Tibial artery (tissue), 4 donors: ENCODE results near the gene LRIG1.

Source experiments
- DNase-seq, 2 donors: peaks; one replicate each; pipeline ENCODE4 v3.0.0-alpha.2; 2019
- H3K27ac ChIP-seq, 2 donors: fragments of 200-600 bp; sonication (generic) in 1 of 2; 1 replicate in 1 of 2; 2 replicates in 1 of 2; pipeline ENCODE4 v1.5.1; 2018 to 2019; ENCODE audit warnings: mild to moderate bottlenecking in 1 of 2
- H3K27me3 ChIP-seq, 2 donors: fragments of 200-600 bp; sonication (generic) in 1 of 2; one replicate each; pipeline versions ENCODE4 v1.5.1 to v1.6.0; 2016 to 2019
- H3K36me3 ChIP-seq, 3 donors: fragments of 200-600 bp; sonication (generic) in 2 of 3; one replicate each; pipeline ENCODE4 v1.5.1; 2016 to 2019; ENCODE audit warnings: mild to moderate bottlenecking in 2 of 3
- H3K4me1 ChIP-seq, 4 donors: fragments of 200-600 bp; sonication (generic) in 2 of 4; 1 replicate in 3 of 4; 2 replicates in 1 of 4; pipeline ENCODE4 v1.5.1; 2016 to 2019
- H3K4me3 ChIP-seq, 2 donors: fragments of 200-600 bp; sonication (generic) in 1 of 2; 1 replicate in 1 of 2; 2 replicates in 1 of 2; pipeline ENCODE4 v1.5.1; 2018 to 2019; ENCODE audit warnings: mild to moderate bottlenecking in 2 of 2
- H3K9me3 ChIP-seq, 3 donors: fragments of 200-600 bp; sonication (generic) in 1 of 3; one replicate each; pipeline ENCODE4 v1.5.1; 2016 to 2019
- intact Hi-C: fragments of 100-400 bp; cut with DNase I; formaldehyde crosslinking; loops from one replicate; pipeline ENCODE4 v1.15.0; 2023; ENCODE audit warnings: low total_unique reads
- TF ChIP-seq, protein P1 (sequence below), 2 experiments: fragments of 200-600 bp in 1 of 2; fragments of 450-650 bp in 1 of 2; IDR thresholded peaks; one replicate each; pipeline ENCODE4 v1.5.1; 2017 to 2019; ENCODE audit warnings: antibody characterized with exemption in 2 of 2, mild to moderate bottlenecking in 1 of 2, moderate library complexity in 1 of 2

LRIG1 gene

GRCh38 chr3:66392512-66392911 lies 108.3 kb downstream of the LRIG1 start:
- Histone ChIP-seq H3K27ac (peak overlapping the region; percentile 73), H3K4me3 (no peak overlapping the region), H3K36me3 (peaks cover 8 to 53% (median 21%) of the 10 kb centered on the region in 3 donors), H3K4me1 (peaks cover 0 to 53% (median 41%) of the 10 kb centered on the region in 4 donors), H3K9me3 (no peaks in the 10 kb centered on the region), H3K27me3 (no peaks in the 10 kb centered on the region)
- intact Hi-C loops = no loop called here
- TF ChIP-seq, protein P1, sequence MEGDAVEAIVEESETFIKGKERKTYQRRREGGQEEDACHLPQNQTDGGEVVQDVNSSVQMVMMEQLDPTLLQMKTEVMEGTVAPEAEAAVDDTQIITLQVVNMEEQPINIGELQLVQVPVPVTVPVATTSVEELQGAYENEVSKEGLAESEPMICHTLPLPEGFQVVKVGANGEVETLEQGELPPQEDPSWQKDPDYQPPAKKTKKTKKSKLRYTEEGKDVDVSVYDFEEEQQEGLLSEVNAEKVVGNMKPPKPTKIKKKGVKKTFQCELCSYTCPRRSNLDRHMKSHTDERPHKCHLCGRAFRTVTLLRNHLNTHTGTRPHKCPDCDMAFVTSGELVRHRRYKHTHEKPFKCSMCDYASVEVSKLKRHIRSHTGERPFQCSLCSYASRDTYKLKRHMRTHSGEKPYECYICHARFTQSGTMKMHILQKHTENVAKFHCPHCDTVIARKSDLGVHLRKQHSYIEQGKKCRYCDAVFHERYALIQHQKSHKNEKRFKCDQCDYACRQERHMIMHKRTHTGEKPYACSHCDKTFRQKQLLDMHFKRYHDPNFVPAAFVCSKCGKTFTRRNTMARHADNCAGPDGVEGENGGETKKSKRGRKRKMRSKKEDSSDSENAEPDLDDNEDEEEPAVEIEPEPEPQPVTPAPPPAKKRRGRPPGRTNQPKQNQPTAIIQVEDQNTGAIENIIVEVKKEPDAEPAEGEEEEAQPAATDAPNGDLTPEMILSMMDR (IDR thresholded peaks at IDR 0.05) = no peak
- peak in 1 of 2 donors; percentile 9 for DNase-seq

GRCh38 chr3:66390013-66390412 lies 110.8 kb downstream of the LRIG1 start:
- TF ChIP-seq, protein P1 (IDR thresholded peaks at IDR 0.05) = no peak
- Histone ChIP-seq H3K27me3 (no peaks in the 10 kb centered on the region), H3K4me3 (no peak overlapping the region), H3K36me3 (peaks cover 15 to 53% (median 24%) of the 10 kb centered on the region in 3 donors), H3K4me1 (peaks cover 0 to 34% (median 29%) of the 10 kb centered on the region in 4 donors), H3K27ac (no peak overlapping the region), H3K9me3 (no peaks in the 10 kb centered on the region)
- DNase-seq = no peak
- intact Hi-C loops = no loop called here

DNA sequence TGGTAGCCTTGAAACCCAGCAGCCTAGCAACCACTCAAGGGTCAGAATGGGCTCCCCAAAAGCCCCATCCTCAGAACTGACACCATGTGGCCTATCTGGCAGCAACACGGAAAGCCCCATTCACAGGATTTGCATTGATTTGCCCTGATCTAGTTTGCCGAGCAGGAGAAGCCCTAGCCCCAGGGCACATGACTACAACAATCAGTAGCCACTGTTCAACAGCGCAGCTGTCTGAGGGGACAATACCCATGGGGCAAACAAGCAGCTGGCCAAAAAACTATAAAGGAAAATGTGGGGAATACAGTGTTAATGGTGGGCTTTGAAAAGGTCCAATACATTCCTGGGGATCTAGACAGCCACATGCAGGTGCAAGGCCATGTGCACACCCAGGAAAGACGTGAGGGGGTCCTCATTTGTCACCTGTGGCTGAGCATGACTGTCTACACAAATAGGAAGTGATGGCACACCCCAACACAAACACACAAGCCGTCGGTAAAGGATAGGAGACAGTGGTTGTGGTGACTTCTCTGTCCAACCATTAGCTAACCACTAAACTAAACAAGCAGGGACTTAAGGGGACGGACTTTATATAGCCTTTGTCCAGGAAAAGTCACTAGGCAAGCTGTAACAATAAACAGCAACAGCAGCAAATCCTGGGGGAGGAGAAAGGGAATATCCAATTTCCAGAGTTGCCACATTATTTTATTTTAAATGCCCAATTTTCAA lies 113.7 kb downstream of the LRIG1 start:
- Histone ChIP-seq H3K27me3 (no peaks in the 10 kb centered on the region), H3K4me3 (no peak overlapping the region), H3K4me1 (peaks cover 0 to 4% (median 3%) of the 10 kb centered on the region in 4 donors), H3K36me3 (peaks cover 44 to 58% (median 51%) of the 10 kb centered on the region in 3 donors), H3K9me3 (no peaks in the 10 kb centered on the region), H3K27ac (no peak overlapping the region)
- no peak for DNase-seq
- TF ChIP-seq, protein P1 (IDR thresholded peaks at IDR 0.05) = no peak
- intact Hi-C loops = no loop called here

DNA sequence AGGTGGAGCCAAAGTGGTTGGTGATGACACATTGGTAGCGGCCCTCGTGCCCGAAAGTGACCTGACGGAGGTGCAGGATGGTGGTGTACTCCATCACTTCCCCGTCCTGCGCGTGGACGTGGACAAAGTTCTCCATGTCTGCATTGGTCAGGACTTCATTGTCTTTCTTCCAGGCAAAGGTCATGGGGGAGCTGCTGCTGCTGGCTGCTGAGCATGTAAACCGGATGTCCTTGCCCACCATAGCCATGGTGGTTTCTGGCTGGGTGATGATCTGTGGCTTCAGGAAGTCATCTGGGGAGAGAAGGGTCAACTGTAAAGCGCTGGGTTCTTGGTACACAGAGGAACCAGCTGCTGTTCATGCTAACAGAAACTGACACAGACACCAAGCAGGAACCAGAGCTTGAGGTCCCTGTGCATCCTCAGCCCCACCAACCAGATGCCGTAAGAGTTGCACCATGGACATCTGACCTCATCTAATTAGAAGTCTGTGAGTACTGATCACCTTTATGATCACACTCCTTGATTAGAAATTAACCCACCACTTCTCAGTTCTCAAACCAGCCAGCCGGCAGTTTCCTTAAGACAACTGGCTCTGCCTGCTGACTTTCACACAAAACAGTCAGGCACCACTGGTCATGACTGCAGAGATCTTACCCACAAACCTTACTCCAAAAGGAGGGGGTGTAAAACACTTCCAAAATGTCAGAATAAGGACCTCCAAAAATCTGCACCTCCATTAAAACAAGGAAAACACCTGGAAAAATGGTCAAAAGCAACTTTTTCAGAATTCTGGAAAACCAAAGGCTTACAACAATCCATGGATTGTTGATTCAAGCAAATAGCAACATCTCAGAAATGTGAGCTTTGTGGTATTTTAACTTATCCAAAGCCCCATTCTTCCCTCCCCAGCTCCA lies 114.6 kb downstream of the LRIG1 start:
- TF ChIP-seq, protein P1 (IDR thresholded peaks at IDR 0.05) = no peak
- Histone ChIP-seq H3K27me3 (no peaks in the 10 kb centered on the region), H3K36me3 (peaks cover 52 to 63% (median 54%) of the 10 kb centered on the region in 3 donors), H3K9me3 (no peaks in the 10 kb centered on the region), H3K4me1 (no peaks in the 10 kb centered on the region), H3K4me3 (no peak overlapping the region), H3K27ac (no peak overlapping the region)
- no peak for DNase-seq
- intact Hi-C loops = no loop called here

DNA sequence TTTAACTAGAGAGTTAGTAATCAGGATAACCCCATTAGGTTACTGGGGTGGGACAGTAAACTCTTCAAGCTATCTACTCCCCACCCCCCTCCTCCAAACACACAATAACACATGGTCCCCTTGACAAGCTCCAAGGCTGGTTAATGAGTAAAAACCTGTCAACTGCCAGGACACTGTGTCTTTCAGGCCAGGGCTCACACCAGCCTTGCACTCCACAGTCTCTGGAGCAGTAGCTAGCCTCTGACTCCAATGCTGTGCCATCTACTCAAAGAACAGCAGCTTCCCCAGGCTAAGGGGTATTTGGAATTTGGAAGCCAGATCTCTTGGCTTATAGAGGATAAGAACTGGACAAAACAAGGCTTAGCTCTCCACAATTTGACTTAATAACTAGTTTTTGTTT lies 115.8 kb downstream of the LRIG1 start:
- Histone ChIP-seq H3K27me3 (no peaks in the 10 kb centered on the region), H3K4me3 (no peak overlapping the region), H3K36me3 (peaks cover 64 to 75% (median 66%) of the 10 kb centered on the region in 3 donors), H3K4me1 (no peaks in the 10 kb centered on the region), H3K9me3 (no peaks in the 10 kb centered on the region), H3K27ac (no peak overlapping the region)
- intact Hi-C loops = no loop called here
- TF ChIP-seq, protein P1 (IDR thresholded peaks at IDR 0.05) = no peak
- no peak for DNase-seq
